Upper lobe of left lung (tissue), 6 donors: ENCODE data around the gene ATAD1. TPM values are rescaled to one million over a fixed set of nuclear protein-coding genes. Genes with fewer than 3 reads are reported as not detected.

Source experiments
- ATAC-seq, 2 donors: fragments of 200-7000 bp; cut with Tn5 transposase; one replicate each; pipeline ENCODE4 v1.9.1; 2022; ENCODE audit warnings: mild to moderate bottlenecking in 2 of 2, moderate library complexity in 2 of 2; ENCODE audit not compliant: low FRiP score in 2 of 2
- DNase-seq, 2 donors: peaks; one replicate each; pipeline ENCODE4 v3.0.0-alpha.2; 2019 to 2020
- H3K27ac ChIP-seq, 4 donors: fragments of 200-600 bp; sonication (generic); one replicate each; pipeline ENCODE4 v1.5.1; 2016 to 2019
- H3K27me3 ChIP-seq, 4 donors: fragments of 200-600 bp; sonication (generic); one replicate each; pipeline ENCODE4 v1.5.1; 2017 to 2019
- H3K36me3 ChIP-seq, 4 donors: fragments of 200-600 bp; sonication (generic); one replicate each; pipeline ENCODE4 v1.5.1; 2016 to 2019
- H3K4me1 ChIP-seq, 4 donors: fragments of 200-600 bp; sonication (generic); one replicate each; pipeline ENCODE4 v1.5.1; 2018 to 2019
- H3K4me3 ChIP-seq, 4 donors: fragments of 200-600 bp; sonication (generic); one replicate each; pipeline ENCODE4 v1.5.1; 2017 to 2019; ENCODE audit warnings: mild to moderate bottlenecking in 2 of 4, moderate library complexity in 1 of 4
- H3K9me3 ChIP-seq, 4 donors: fragments of 200-600 bp; sonication (generic); one replicate each; pipeline ENCODE4 v1.5.1; 2018 to 2019
- CTCF ChIP-seq, 6 experiments: fragments of 450-650 bp in 4 of 6; fragments of 200-600 bp in 2 of 6; sonication (generic) in 2 of 6; IDR thresholded peaks; one replicate each; pipeline ENCODE4 v1.5.1; 2016 to 2019; ENCODE audit warnings: antibody characterized with exemption in 6 of 6
- EP300 ChIP-seq, 4 donors: sonication (generic); formaldehyde crosslinking; IDR thresholded peaks; one replicate each; pipeline ENCODE4 v1.5.1; 2017; ENCODE audit warnings: antibody characterized with exemption in 4 of 4, control low read depth in 2 of 4
- POLR2A ChIP-seq, 4 donors: fragments of 450-650 bp; IDR thresholded peaks; one replicate each; pipeline ENCODE4 v1.5.1; 2016 to 2017; ENCODE audit warnings: antibody characterized with exemption in 4 of 4, mild to moderate bottlenecking in 2 of 4
- POLR2AphosphoS5 ChIP-seq, 2 donors: sonication (generic); formaldehyde crosslinking; IDR thresholded peaks; one replicate each; pipeline ENCODE4 v1.5.1; 2017; ENCODE audit warnings: antibody characterized with exemption in 2 of 2
- WGBS, 2 donors: methylation state at CpG; one replicate each; pipeline ENCODE4 v1.1.5; 2017 to 2018; 5-methylcytosine and 5-hydroxymethylcytosine counted together
- total RNA-seq, 6 donors: library from RNA; depleted of rRNA in 4 of 6; stranded (reverse); fragments of >200 nt in 4 of 6; gene quantifications; one replicate each; pipeline versions ENCODE4 v1.1.0 to v1.2.1, GENCODE V29; 2016 to 2021
- donor health status: DM: no; HTN: no; CAD: no; lungs with moderate emphysema.
- donor health status: DM: no; HTN: yes; CAD: no; lungs with severe emphysema.

Gene ATAD1, protein sequence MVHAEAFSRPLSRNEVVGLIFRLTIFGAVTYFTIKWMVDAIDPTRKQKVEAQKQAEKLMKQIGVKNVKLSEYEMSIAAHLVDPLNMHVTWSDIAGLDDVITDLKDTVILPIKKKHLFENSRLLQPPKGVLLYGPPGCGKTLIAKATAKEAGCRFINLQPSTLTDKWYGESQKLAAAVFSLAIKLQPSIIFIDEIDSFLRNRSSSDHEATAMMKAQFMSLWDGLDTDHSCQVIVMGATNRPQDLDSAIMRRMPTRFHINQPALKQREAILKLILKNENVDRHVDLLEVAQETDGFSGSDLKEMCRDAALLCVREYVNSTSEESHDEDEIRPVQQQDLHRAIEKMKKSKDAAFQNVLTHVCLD
- 10 to 100 TPM in 5 of 6 donors, 1 to 10 TPM in 1; 6.3 to 66.9 (median 36.2) TPM for total RNA-seq

GRCh38 chr10:87817609-87818504 lies at the start of gene ATAD1:
Gene ATAD1, minus strand, starts transcription at chr10:87818226. Its CDS starts 3,627 bp downstream, at chr10:87814599.
- peaks cover 0 to 6% (median 0%) of the 10 kb centered on the region in 4 donors for H3K36me3 ChIP-seq
- 0 to 1% methylated on average over 34 to 60 of the region's 60 CpGs for WGBS, 2 donors
- peak; percentile 98 to 99 for ATAC-seq

DNA sequence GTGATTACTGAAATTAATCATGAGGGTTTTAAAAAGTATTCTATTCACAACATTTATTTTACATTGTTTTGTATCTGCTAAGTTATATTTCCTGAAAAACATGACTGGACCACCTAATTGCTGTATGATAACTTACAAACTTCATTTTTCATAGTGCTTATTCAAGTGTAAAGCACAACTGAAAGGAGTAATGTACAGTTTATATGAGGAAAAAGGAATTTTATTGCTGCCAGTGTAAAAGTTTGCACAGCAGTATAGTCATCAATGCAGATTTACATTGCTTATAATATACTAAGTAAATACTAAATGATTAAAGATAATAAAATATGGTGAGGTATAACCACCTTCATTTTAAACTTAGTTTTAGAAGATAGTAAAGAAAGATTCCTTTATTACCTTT lies 49.4 kb upstream of the ATAD1 start:
- ATAC-seq (no peak), DNase-seq (no peak)
- Histone ChIP-seq H3K4me3 (peak overlapping the region in 3 of 4 donors; percentile 68 to 85 (median 76)), H3K9me3 (no peaks in the 10 kb centered on the region), H3K36me3 (peaks cover 0 to 3% (median 0%) of the 10 kb centered on the region in 4 donors), H3K27ac (peak overlapping the region; percentile 97 to 100 (median 98)), H3K4me1 (peaks cover 29 to 43% (median 38%) of the 10 kb centered on the region in 4 donors), H3K27me3 (no peaks in the 10 kb centered on the region)
- TF ChIP-seq CTCF (IDR thresholded peaks at IDR 0.05) (no peak), POLR2A (IDR thresholded peaks at IDR 0.05) (no peak), EP300 (IDR thresholded peaks at IDR 0.05) (no peak), POLR2AphosphoS5 (IDR thresholded peaks at IDR 0.05) (no peak)

More at GRCh38 chr10:87817609-87818504, at the start of gene ATAD1:
- DNase-seq: peak; percentile 91 to 96
- Histone ChIP-seq H3K27ac (peak within 1 kb of the TSS; percentile 86 to 90 (median 90)), H3K27me3 (no peaks in the 10 kb centered on the region), H3K4me3 (peak within 1 kb of the TSS; percentile 40 to 89 (median 67)), H3K4me1 (peaks cover 5 to 28% (median 22%) of the 10 kb centered on the region in 4 donors), H3K9me3 (no peaks in the 10 kb centered on the region)
- TF ChIP-seq POLR2AphosphoS5 (IDR thresholded peaks at IDR 0.05) (peak; percentile 76 to 84), EP300 (IDR thresholded peaks at IDR 0.05) (no peak), POLR2A (IDR thresholded peaks at IDR 0.05) (peak in 3 of 4 donors; percentile 57 to 76 (median 62)), CTCF (IDR thresholded peaks at IDR 0.05) (peak in 2 of 6 experiments; percentile 26 to 35)

GRCh38 chr10:87866412-87866974 lies 48.5 kb upstream of the ATAD1 start:
- H3K4me3 ChIP-seq: peak overlapping the region; percentile 68 to 97 (median 80)
- DNase-seq: no peak
- no peaks in the 10 kb centered on the region for H3K27me3 ChIP-seq
- peak overlapping the region; percentile 97 to 100 (median 98) for H3K27ac ChIP-seq
- H3K36me3 ChIP-seq: peaks cover 0 to 1% (median 0%) of the 10 kb centered on the region in 4 donors
- 0 to 1% methylated on average over 3 of the region's 3 CpGs for WGBS, 2 donors
- peaks cover 23 to 43% (median 32%) of the 10 kb centered on the region in 4 donors for H3K4me1 ChIP-seq
- no peaks in the 10 kb centered on the region for H3K9me3 ChIP-seq
- ATAC-seq: no peak
- TF ChIP-seq POLR2A (IDR thresholded peaks at IDR 0.05): no peak
- no peak for TF ChIP-seq POLR2AphosphoS5 (IDR thresholded peaks at IDR 0.05)
- no peak for TF ChIP-seq EP300 (IDR thresholded peaks at IDR 0.05)
- TF ChIP-seq CTCF (IDR thresholded peaks at IDR 0.05): no peak

DNA sequence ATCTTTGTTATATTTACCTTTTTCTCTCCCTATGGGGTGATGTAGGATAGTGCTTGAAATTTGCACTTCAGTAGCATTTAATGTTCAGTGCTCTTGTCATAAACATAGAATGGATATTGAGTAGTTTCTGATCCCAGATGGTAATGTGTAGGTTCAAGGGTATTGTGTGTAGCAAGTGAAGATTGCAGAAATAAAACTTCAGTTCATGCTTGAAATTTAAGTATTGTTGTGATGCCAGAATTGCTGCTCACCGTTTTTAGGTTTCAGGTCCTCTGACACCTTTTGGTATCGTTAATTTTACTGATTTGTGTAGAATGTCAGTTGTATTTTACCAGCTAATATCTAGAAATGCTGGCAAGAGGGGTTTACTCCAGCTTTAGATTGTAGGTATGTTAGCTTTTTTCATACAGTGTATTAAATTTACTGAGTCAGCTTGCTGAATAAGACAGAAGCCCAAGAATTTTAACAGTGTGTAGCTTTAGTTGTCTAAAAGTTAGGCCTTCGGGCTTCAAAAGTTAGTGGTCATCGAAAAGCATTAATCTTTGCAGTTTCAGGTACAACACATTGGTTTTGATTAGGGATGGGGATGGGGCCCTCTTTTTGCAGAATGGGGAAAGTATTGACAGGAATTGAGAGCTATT lies 47.3 kb upstream of the ATAD1 start:
- 2% methylated on average over 4 of the region's 4 CpGs for WGBS, 2 donors
- peak overlapping the region; percentile 68 to 97 (median 80) for H3K4me3 ChIP-seq
- H3K27ac ChIP-seq: peak overlapping the region; percentile 97 to 100 (median 98)

More for the DNA sequence above, 47.3 kb upstream of the ATAD1 start:
- DNase-seq (no peak), ATAC-seq (no peak)
- H3K9me3 ChIP-seq: no peaks in the 10 kb centered on the region
- TF ChIP-seq CTCF (IDR thresholded peaks at IDR 0.05) (no peak), POLR2A (IDR thresholded peaks at IDR 0.05) (no peak), POLR2AphosphoS5 (IDR thresholded peaks at IDR 0.05) (no peak), EP300 (IDR thresholded peaks at IDR 0.05) (no peak)
- peaks cover 12 to 40% (median 31%) of the 10 kb centered on the region in 4 donors for H3K4me1 ChIP-seq
- no peaks in the 10 kb centered on the region for H3K36me3 ChIP-seq
- no peaks in the 10 kb centered on the region for H3K27me3 ChIP-seq
